Measurements from ENCODE around the gene DCDC2. TPM values are rescaled to one million over a fixed set of nuclear protein-coding genes. Genes with fewer than 3 reads are reported as not detected.

The DCDC2 gene
- total RNA-seq, 1 donor from 2014 or later = 0.30 TPM

DNA sequence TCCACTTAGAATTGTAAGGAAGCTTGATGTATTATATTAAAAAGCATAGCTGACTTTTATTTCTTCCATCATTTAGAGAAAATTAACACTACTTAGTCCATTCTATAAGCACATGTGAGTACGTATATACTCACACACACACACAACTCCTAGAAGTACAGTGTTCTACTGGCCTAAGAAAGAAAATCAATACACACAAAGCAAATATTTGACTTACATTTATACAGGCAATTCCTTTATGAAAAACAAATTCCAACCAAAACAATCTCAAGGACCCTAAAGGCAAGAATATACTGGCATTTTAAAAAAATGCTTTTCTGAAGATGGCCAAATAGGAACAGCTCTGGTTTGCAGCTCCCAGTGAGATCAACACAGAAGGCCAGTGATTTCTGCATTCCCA is 160.0 kb downstream of the DCDC2 start:
- H3K36me3 Mint-ChIP-seq (ENCODE audit: low read depth) = peaks cover 6% of the 10 kb centered on the region
- H3K27ac Mint-ChIP-seq (ENCODE audit: unreplicated experiment) = no peak overlapping the region
- DNase-seq (ENCODE audit: low spot score) = no peak
- peaks cover 13% of the 10 kb centered on the region for H3K27me3 Mint-ChIP-seq (ENCODE audit: low read depth)
- H3K9me3 Mint-ChIP-seq (ENCODE audit: low read depth) = peaks cover 19% of the 10 kb centered on the region
- H3K4me1 Mint-ChIP-seq (ENCODE audit: low read depth) = no peaks in the 10 kb centered on the region
- TF ChIP-seq, protein P1, sequence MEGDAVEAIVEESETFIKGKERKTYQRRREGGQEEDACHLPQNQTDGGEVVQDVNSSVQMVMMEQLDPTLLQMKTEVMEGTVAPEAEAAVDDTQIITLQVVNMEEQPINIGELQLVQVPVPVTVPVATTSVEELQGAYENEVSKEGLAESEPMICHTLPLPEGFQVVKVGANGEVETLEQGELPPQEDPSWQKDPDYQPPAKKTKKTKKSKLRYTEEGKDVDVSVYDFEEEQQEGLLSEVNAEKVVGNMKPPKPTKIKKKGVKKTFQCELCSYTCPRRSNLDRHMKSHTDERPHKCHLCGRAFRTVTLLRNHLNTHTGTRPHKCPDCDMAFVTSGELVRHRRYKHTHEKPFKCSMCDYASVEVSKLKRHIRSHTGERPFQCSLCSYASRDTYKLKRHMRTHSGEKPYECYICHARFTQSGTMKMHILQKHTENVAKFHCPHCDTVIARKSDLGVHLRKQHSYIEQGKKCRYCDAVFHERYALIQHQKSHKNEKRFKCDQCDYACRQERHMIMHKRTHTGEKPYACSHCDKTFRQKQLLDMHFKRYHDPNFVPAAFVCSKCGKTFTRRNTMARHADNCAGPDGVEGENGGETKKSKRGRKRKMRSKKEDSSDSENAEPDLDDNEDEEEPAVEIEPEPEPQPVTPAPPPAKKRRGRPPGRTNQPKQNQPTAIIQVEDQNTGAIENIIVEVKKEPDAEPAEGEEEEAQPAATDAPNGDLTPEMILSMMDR (IDR thresholded peaks at IDR 0.05) = no peak
- H3K4me3 Mint-ChIP-seq (ENCODE audit: unreplicated experiment) = no peak overlapping the region

DNA sequence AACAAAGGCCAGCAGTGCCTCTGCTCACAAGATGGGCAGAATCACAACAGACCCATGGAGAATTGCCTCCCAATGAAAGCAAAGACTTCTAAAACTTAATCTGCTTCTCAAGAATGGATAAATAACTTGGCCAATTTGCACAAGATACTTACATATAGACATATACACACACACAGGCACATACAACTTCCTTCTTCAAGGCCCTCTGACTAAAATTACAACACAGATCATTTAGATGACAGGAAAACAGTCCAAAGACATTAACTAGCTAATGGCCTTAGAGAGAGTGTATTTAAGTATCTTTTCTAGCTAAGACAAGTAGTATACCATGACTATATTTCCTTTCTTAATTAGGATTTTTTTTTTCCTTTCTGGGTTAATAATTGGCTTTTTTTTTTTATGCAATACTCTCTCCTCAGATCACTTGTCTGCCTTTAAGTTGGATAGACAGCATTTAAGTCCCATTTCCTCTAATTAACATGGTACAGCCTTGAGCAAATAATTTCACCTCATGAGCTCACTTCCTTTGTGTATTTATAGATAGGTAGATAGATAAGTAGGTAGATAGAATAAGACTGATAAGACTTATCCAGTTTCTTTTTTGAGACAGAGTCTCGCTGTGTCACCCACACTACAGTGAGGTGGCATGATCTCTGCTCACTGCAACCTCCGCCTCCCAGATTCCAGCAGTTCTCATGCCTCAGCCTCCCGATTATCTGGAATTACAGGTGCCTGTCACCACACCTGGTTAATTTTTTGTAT is 161.8 kb downstream of the DCDC2 start:
- Mint-ChIP-seq H3K4me3 (ENCODE audit: unreplicated experiment) (no peak overlapping the region), H3K4me1 (ENCODE audit: low read depth) (no peaks in the 10 kb centered on the region), H3K27me3 (ENCODE audit: low read depth) (peaks cover 15% of the 10 kb centered on the region), H3K9me3 (ENCODE audit: low read depth) (peaks cover 18% of the 10 kb centered on the region), H3K36me3 (ENCODE audit: low read depth) (peaks cover 6% of the 10 kb centered on the region), H3K27ac (ENCODE audit: unreplicated experiment) (no peak overlapping the region)
- DNase-seq (ENCODE audit: low spot score) = no peak
- TF ChIP-seq, protein P1 (IDR thresholded peaks at IDR 0.05) = no peak

DNA sequence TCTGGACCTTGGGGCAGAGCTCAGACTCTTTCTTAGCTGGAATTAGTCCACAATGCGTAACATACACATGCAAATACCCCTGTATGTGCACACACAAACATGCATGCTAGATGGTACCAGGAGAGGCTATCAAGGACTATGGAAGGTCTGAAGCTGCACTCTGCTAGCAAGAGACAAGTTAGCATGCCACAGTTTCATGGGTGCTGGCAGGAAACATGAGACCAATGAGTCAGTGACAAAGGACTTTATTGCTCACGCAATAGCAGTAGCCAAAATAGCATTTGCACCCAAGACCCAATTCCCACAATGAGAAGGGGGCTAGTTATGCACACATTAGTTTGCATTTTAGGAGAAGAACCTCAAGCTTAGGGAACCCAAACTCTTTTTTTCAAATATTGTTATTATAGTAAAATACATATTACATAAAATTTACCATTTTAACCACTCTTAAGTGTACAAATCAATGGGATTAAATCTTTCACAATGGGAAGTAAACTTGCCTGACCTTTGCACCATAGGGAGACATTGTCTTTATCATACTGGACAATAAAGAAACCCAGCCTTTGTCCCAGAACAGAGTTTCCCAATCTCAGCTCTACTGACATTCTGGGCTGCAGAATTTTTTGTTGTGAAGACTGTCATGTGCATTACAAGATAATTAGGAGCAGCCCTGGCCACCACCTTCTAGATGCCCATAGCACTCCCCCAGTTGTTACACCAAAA is 162.7 kb downstream of the DCDC2 start:
- TF ChIP-seq, protein P1 (IDR thresholded peaks at IDR 0.05) = no peak
- no peak for DNase-seq (ENCODE audit: low spot score)
- Mint-ChIP-seq H3K9me3 (ENCODE audit: low read depth) (peaks cover 10% of the 10 kb centered on the region), H3K4me1 (ENCODE audit: low read depth) (no peaks in the 10 kb centered on the region), H3K27me3 (ENCODE audit: low read depth) (peaks cover 14% of the 10 kb centered on the region), H3K27ac (ENCODE audit: unreplicated experiment) (no peak overlapping the region), H3K4me3 (ENCODE audit: unreplicated experiment) (no peak overlapping the region), H3K36me3 (ENCODE audit: low read depth) (peaks cover 4% of the 10 kb centered on the region)

GRCh38 chr6:24193364-24193763 is 164.5 kb downstream of the DCDC2 start:
- H3K27ac Mint-ChIP-seq (ENCODE audit: unreplicated experiment) = no peak overlapping the region
- DNase-seq (ENCODE audit: low spot score) = no peak
- TF ChIP-seq, protein P1 (IDR thresholded peaks at IDR 0.05) = no peak
- H3K9me3 Mint-ChIP-seq (ENCODE audit: low read depth) = peaks cover 4% of the 10 kb centered on the region
- H3K36me3 Mint-ChIP-seq (ENCODE audit: low read depth) = peaks cover 3% of the 10 kb centered on the region
- no peak overlapping the region for H3K4me3 Mint-ChIP-seq (ENCODE audit: unreplicated experiment)
- H3K4me1 Mint-ChIP-seq (ENCODE audit: low read depth) = no peaks in the 10 kb centered on the region
- H3K27me3 Mint-ChIP-seq (ENCODE audit: low read depth) = peaks cover 16% of the 10 kb centered on the region

GRCh38 chr6:24191346-24191745 is 166.5 kb downstream of the DCDC2 start:
- Mint-ChIP-seq H3K4me3 (ENCODE audit: unreplicated experiment) (no peak overlapping the region), H3K27ac (ENCODE audit: unreplicated experiment) (no peak overlapping the region), H3K4me1 (ENCODE audit: low read depth) (no peaks in the 10 kb centered on the region), H3K27me3 (ENCODE audit: low read depth) (peaks cover 16% of the 10 kb centered on the region), H3K9me3 (ENCODE audit: low read depth) (peaks cover 4% of the 10 kb centered on the region), H3K36me3 (ENCODE audit: low read depth) (peaks cover 3% of the 10 kb centered on the region)
- DNase-seq (ENCODE audit: low spot score) = no peak
- TF ChIP-seq, protein P1 (IDR thresholded peaks at IDR 0.05) = no peak

Measured in chondrocyte (in vitro differentiated cells).